B cell (primary cell): ENCODE data around the gene PGAP6. TPM values are rescaled to one million over a fixed set of nuclear protein-coding genes. Genes with fewer than 3 reads are reported as not detected.
"Not testable (repeated sequence)": the region's sequence is repeated elsewhere in the genome, so short reads cannot be mapped to it uniquely, and the experiment has no call there.

Experiments used
- ATAC-seq: fragments of 200-7000 bp; cut with Tn5 transposase; one replicate; pipeline ENCODE4 v1.10.0; 2021; ENCODE audit warnings: low read depth, mild to moderate bottlenecking, moderate number of reproducible peaks, moderate library complexity
- CTCF ChIA-PET: fragments of 350-600 bp; sonication (Branson Sonifier 250); formaldehyde crosslinking; loops from one replicate; lab custom pipeline; 2021; ENCODE audit warnings: antibody characterized with exemption, inconsistent platforms; lab: Charles Lee
- POLR2A ChIA-PET: fragments of 350-600 bp; sonication (Branson Sonifier 250); formaldehyde crosslinking; loops from one replicate; lab custom pipeline; 2021; ENCODE audit warnings: antibody characterized with exemption; lab: Charles Lee
- DNase-seq: peaks from one replicate; pipeline ENCODE4 v3.0.0; 2013
- H2AFZ ChIP-seq: 2 replicates; pipeline ENCODE4 v1.6.1; 2012; ENCODE audit warnings: mild to moderate bottlenecking, low read depth, low read length; ENCODE audit not compliant: insufficient read depth, poor library complexity, severe bottlenecking
- H3K27ac ChIP-seq, 2 donors: 1 replicate in 1 of 2; 2 replicates in 1 of 2; pipeline ENCODE4 v1.5.1; 2012 to 2013; ENCODE audit warnings: low read length in 2 of 2, mild to moderate bottlenecking in 2 of 2, moderate library complexity in 1 of 2
- H3K27me3 ChIP-seq, 4 experiments: fragments of 200-600 bp in 1 of 4; sonication (generic) in 1 of 4; replicated peaks in 1 of 4; 1 replicate in 2 of 4; 2 replicates in 2 of 4; pipeline versions ENCODE4 v1.6.1 to v1.7.0; 2013 to 2016; ENCODE audit warnings: low read length in 3 of 4, mild to moderate bottlenecking in 2 of 4, mixed read lengths in 1 of 4, moderate library complexity in 1 of 4; ENCODE audit not compliant: insufficient read depth in 4 of 4, control insufficient read depth in 3 of 4; ENCODE audit errors: control extremely low read depth in 1 of 4
- H3K36me3 ChIP-seq, 2 experiments: replicated peaks in 1 of 2; 1 replicate in 1 of 2; 2 replicates in 1 of 2; pipeline versions ENCODE4 v1.6.1 to v1.7.1; 2013; ENCODE audit warnings: low read length in 1 of 2; ENCODE audit not compliant: insufficient read depth in 2 of 2, control insufficient read depth in 1 of 2; ENCODE audit errors: control extremely low read depth in 1 of 2, extremely low read depth in 1 of 2
- H3K4me1 ChIP-seq, 2 donors: fragments of 200-600 bp in 1 of 2; sonication (generic) in 1 of 2; 1 replicate in 1 of 2; 2 replicates in 1 of 2; pipeline versions ENCODE4 v1.5.1 to v1.6.1; 2013 to 2017; ENCODE audit warnings: low read length in 2 of 2; ENCODE audit not compliant: control insufficient read depth in 2 of 2, insufficient read depth in 2 of 2
- H3K4me2 ChIP-seq: replicated peaks from 2 replicates; pipeline ENCODE3; 2012; ENCODE audit warnings: mild to moderate bottlenecking, low read depth, low read length; ENCODE audit not compliant: poor library complexity, severe bottlenecking
- H3K4me3 ChIP-seq, 5 experiments: fragments of 200-600 bp in 1 of 5; sonication (generic) in 1 of 5; 1 replicate in 3 of 5; 2 replicates in 2 of 5; pipeline versions ENCODE4 v1.5.1 to v1.7.0; 2011 to 2016; ENCODE audit warnings: low read length in 4 of 5, mild to moderate bottlenecking in 4 of 5, low read depth in 2 of 5, control low read depth in 1 of 5, moderate library complexity in 1 of 5; ENCODE audit not compliant: insufficient read depth in 1 of 5; ENCODE audit errors: control extremely low read depth in 1 of 5, extremely low read depth in 1 of 5
- H3K79me2 ChIP-seq: fragments of 200-600 bp; sonication (generic); one replicate; pipeline ENCODE4 v1.6.0; 2016; ENCODE audit warnings: low read length; ENCODE audit not compliant: control insufficient read depth, insufficient read depth
- H3K9ac ChIP-seq: fragments of 200-600 bp; sonication (generic); 2 replicates; pipeline ENCODE4 v1.6.1; 2017; ENCODE audit warnings: mild to moderate bottlenecking, low read length, moderate library complexity
- H3K9me3 ChIP-seq, 3 donors: one replicate each; pipeline versions ENCODE4 v1.6.1 to v1.7.1; 2013; ENCODE audit warnings: low read length in 2 of 3; ENCODE audit not compliant: control insufficient read depth in 2 of 3, insufficient read depth in 1 of 3; ENCODE audit errors: control extremely low read depth in 1 of 3
- H4K20me1 ChIP-seq: 2 replicates; pipeline ENCODE4 v1.6.0; 2012; ENCODE audit warnings: mild to moderate bottlenecking, low read length; ENCODE audit not compliant: insufficient read depth, control insufficient read depth, poor library complexity, severe bottlenecking
- H3K27ac Mint-ChIP-seq: one replicate; pipeline ENCODE4 v1.8.0; 2021; ENCODE audit warnings: mixed read lengths
- H3K27me3 Mint-ChIP-seq: one replicate; pipeline ENCODE4 v1.8.0; 2021; ENCODE audit warnings: mixed read lengths
- H3K4me1 Mint-ChIP-seq: one replicate; pipeline ENCODE4 v1.8.0; 2021; ENCODE audit warnings: mixed read lengths
- H3K4me3 Mint-ChIP-seq: one replicate; pipeline ENCODE4 v1.8.0; 2021; ENCODE audit warnings: mixed read lengths
- H3K9me3 Mint-ChIP-seq: one replicate; pipeline ENCODE4 v1.8.0; 2022; ENCODE audit warnings: mixed read lengths; ENCODE audit not compliant: insufficient read depth
- EZH2 ChIP-seq: IDR thresholded peaks from 2 replicates; pipeline ENCODE4 v1.6.1; 2012; ENCODE audit warnings: borderline replicate concordance, low read depth, mild to moderate bottlenecking, moderate library complexity, low read length; ENCODE audit not compliant: insufficient read depth, poor library complexity, severe bottlenecking
- WGBS: methylation state at CpG from one replicate; pipeline ENCODE4 v1.1.5; 2013; ENCODE audit warnings: missing lambda C conversion rate; ENCODE audit not compliant: insufficient coverage; 5-methylcytosine and 5-hydroxymethylcytosine counted together
- intact Hi-C: fragments of 100-400 bp; cut with micrococcal nuclease; formaldehyde crosslinking; loops from one replicate; pipeline ENCODE4 v1.10.0; 2022
- polyA plus RNA-seq: library from polyadenylated mRNA; depleted of rRNA; stranded (reverse); fragments of >200 nt; gene quantifications from 2 replicates; pipeline ENCODE4 v1.2.3, GENCODE V29; 2012
- total RNA-seq, 2 donors: library from RNA; stranded (reverse); fragments of 120-200 nt in 1 of 2; gene quantifications; 1 replicate in 1 of 2; 2 replicates in 1 of 2; pipeline versions ENCODE4 v1.2.3 to v1.2.4, GENCODE V29; 2013 to 2022
- TF ChIP-seq, protein P1 (sequence below): fragments of 200-600 bp; IDR thresholded peaks from one replicate; pipeline ENCODE4 v1.8.0; 2022; ENCODE audit warnings: antibody characterized with exemption, mild to moderate bottlenecking

Gene PGAP6
- total and polyA plus RNA-seq, 2 donors (not counting 1 experiment from before 2014, with no cell fraction given) = 47.4 to 158 TPM

DNA sequence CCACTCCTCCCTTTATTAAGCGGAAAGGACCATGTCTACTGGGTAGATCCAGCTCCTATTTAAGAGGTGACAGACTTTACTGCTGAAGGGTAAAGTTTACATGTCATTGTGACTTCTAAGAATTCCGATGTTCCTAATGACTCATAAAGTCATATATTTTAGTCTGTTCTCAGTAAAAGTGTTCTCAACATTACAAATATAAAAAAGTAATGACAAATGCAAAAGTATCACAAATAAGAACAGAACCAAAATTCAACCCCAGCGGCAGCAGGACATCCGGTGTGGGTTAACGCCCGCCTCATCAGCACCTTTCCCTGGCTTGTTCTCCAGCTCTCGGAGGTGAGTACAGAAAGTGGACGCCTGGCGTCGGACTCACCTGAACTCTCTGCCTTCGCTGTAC, 36.0 kb downstream of the PGAP6 start:
- Histone ChIP-seq H3K4me2 (no peak overlapping the region), H3K36me3 (peaks cover 5 to 32% of the 10 kb centered on the region in 2 experiments), H4K20me1 (peaks cover 86% of the 10 kb centered on the region), H3K79me2 (peaks cover 95% of the 10 kb centered on the region), H3K27ac (no peak overlapping the region), H3K4me3 (no peak overlapping the region), H2AFZ (no peak overlapping the region), H3K27me3 (no peaks in the 10 kb centered on the region), H3K9ac (no peak overlapping the region), H3K9me3 (no peaks in the 10 kb centered on the region), H3K4me1 (peaks cover 8 to 17% of the 10 kb centered on the region in 2 donors)
- peaks cover 45% of the 10 kb centered on the region for H3K4me1 Mint-ChIP-seq
- CTCF ChIA-PET = no interaction called here
- no peak overlapping the region for H3K27ac Mint-ChIP-seq
- H3K27me3 Mint-ChIP-seq = no peaks in the 10 kb centered on the region
- H3K4me3 Mint-ChIP-seq = no peak overlapping the region
- no peak for DNase-seq
- H3K9me3 Mint-ChIP-seq = no peaks in the 10 kb centered on the region
- POLR2A ChIA-PET = no interaction called here
- no peak for ATAC-seq
- no peak for TF ChIP-seq EZH2
- TF ChIP-seq, protein P1, sequence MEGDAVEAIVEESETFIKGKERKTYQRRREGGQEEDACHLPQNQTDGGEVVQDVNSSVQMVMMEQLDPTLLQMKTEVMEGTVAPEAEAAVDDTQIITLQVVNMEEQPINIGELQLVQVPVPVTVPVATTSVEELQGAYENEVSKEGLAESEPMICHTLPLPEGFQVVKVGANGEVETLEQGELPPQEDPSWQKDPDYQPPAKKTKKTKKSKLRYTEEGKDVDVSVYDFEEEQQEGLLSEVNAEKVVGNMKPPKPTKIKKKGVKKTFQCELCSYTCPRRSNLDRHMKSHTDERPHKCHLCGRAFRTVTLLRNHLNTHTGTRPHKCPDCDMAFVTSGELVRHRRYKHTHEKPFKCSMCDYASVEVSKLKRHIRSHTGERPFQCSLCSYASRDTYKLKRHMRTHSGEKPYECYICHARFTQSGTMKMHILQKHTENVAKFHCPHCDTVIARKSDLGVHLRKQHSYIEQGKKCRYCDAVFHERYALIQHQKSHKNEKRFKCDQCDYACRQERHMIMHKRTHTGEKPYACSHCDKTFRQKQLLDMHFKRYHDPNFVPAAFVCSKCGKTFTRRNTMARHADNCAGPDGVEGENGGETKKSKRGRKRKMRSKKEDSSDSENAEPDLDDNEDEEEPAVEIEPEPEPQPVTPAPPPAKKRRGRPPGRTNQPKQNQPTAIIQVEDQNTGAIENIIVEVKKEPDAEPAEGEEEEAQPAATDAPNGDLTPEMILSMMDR = no peak
- WGBS = 96% methylated on average over 9 of the region's 11 CpGs
- intact Hi-C loops = no loop called here

DNA sequence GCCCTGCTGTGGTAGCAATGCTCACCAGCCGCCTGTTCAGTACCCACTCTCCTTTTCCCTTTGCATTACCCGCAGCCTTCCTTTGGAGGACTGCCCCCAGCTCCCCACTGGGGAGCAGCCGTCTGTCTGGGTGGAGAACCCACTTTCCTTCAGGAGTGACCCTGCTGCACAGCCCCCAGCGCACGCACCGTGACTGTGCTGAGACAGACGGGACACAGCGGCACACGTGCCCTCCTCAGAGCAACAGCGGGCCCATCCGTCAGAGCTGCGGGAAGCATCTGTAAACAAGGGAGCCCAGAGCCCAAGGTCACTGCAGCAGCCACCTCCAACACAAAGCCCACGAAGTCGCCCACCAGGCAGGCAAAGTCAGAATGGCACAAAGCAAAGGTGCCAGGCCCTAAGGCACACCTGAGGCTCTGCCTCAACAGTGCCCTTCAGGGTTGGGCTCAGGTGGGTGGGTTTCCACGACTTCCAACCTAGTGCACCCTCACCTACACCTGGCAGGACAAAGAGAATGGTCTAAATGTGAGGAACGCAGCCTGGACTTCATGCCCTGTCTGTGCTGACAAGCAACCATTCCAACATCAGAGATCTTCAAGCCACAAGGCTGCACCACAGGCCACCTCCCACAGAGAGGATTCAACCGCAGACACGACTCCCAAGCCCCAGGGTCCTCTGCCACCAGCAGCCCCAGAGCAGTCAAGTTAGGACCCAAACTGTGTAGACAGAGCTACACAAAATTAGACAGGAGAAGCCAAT, 39.1 kb downstream of the PGAP6 start:
- Histone ChIP-seq H3K27ac (no peak overlapping the region), H3K4me2 (no peak overlapping the region), H3K9me3 (peaks cover 0 to 3% (median 0%) of the 10 kb centered on the region in 3 donors), H3K36me3 (peaks cover 5 to 32% of the 10 kb centered on the region in 2 experiments), H3K4me3 (no peak overlapping the region), H2AFZ (no peak overlapping the region), H3K79me2 (peaks cover 95% of the 10 kb centered on the region), H4K20me1 (peaks cover 85% of the 10 kb centered on the region), H3K27me3 (no peaks in the 10 kb centered on the region), H3K4me1 (peaks cover 12 to 28% of the 10 kb centered on the region in 2 donors), H3K9ac (no peak overlapping the region)
- no peak overlapping the region for H3K4me3 Mint-ChIP-seq
- ATAC-seq (no peak), DNase-seq (no peak)
- no peak overlapping the region for H3K27ac Mint-ChIP-seq
- peaks cover 39% of the 10 kb centered on the region for H3K4me1 Mint-ChIP-seq
- H3K27me3 Mint-ChIP-seq = no peaks in the 10 kb centered on the region
- intact Hi-C loops = no loop called here
- CTCF ChIA-PET = interaction anchor here (1.2 kb wide), 1 partner anchor 9 kb away, joined by 3 read pairs; no protein-coding TSS in a partner anchor
- POLR2A ChIA-PET = no interaction called here
- H3K9me3 Mint-ChIP-seq = no peaks in the 10 kb centered on the region
- WGBS = 97% methylated on average over 17 of the region's 18 CpGs
- TF ChIP-seq, protein P1 = no peak
- no peak for TF ChIP-seq EZH2

DNA sequence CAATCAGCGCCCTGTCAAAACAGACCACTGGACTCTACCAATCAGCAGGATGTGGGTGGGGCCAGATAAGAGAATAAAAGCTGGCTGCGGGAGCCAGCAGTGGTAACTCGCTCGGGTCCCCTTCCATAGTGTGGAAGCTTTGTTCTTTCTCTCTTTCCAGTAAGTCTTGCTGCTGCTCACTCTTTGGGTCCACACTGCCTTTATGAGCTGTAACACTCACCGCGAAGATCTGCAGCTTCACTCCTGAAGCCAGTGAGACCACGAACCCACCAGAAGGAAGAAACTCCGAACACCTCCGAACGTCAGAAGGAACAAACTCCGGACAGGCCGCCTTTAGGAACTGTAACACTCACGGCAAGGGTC, 39.8 kb downstream of the PGAP6 start:
- H2AFZ ChIP-seq, H3K9me3 ChIP-seq, H3K27ac Mint-ChIP-seq, H3K27ac ChIP-seq, H3K4me2 ChIP-seq, H3K9me3 Mint-ChIP-seq, H3K27me3 Mint-ChIP-seq, H3K4me3 ChIP-seq, ATAC-seq, H3K9ac ChIP-seq, H3K4me3 Mint-ChIP-seq, POLR2A ChIA-PET, DNase-seq, H3K27me3 ChIP-seq, intact Hi-C loops: not testable (repeated sequence)
- peaks cover 35% of the 10 kb centered on the region for H3K4me1 Mint-ChIP-seq
- H3K4me1 ChIP-seq = peaks cover 12 to 28% of the 10 kb centered on the region in 2 donors
- peaks cover 85% of the 10 kb centered on the region for H4K20me1 ChIP-seq
- WGBS = 96% methylated on average over 9 of the region's 13 CpGs
- H3K36me3 ChIP-seq = peaks cover 5 to 32% of the 10 kb centered on the region in 2 experiments
- CTCF ChIA-PET = interaction anchor here (1.2 kb wide), 1 partner anchor 10 kb away, joined by 3 read pairs; no protein-coding TSS in a partner anchor
- peaks cover 95% of the 10 kb centered on the region for H3K79me2 ChIP-seq
